Kidney glomerular epithelial cell (primary cell): ENCODE data around the gene TTC16.
"Not testable (repeated sequence)": the region's sequence is repeated elsewhere in the genome, so short reads cannot be mapped to it uniquely, and the experiment has no call there.

ENCODE experiments used
- DNase-seq: peaks from one replicate; lab custom pipeline; 2025; lab: John Stamatoyannopoulos, UW

Gene TTC16

GRCh38 chr9:127742435-127743088, 26.7 kb downstream of the TTC16 start:
- DNase-seq, result peak; percentile 38

GRCh38 chr9:127744398-127745110, 28.7 kb downstream of the TTC16 start:
- DNase-seq, result no peak

- no peak for DNase-seq
These were observed 31.2 kb downstream of the TTC16 start for GRCh38 chr9:127746959-127747569.

- DNase-seq, result no peak
These were observed 33.4 kb downstream of the TTC16 start for GRCh38 chr9:127749090-127749787.

- DNase-seq, result peak; percentile 22
These were observed 35.6 kb downstream of the TTC16 start for GRCh38 chr9:127751269-127752054.

- no peak for DNase-seq
These were observed 37.3 kb downstream of the TTC16 start for GRCh38 chr9:127753148-127753547.

- DNase-seq, result no peak
These were observed 37.7 kb downstream of the TTC16 start for GRCh38 chr9:127753622-127754021.

- no peak for DNase-seq
These were observed 38.5 kb downstream of the TTC16 start for GRCh38 chr9:127754099-127755060.

- no peak for DNase-seq
These were observed 39.5 kb downstream of the TTC16 start for GRCh38 chr9:127755061-127756060.

- DNase-seq, result no peak
These were observed 40.4 kb downstream of the TTC16 start for GRCh38 chr9:127756233-127756632.

GRCh38 chr9:127756776-127757175, 40.9 kb downstream of the TTC16 start:
- DNase-seq, result not testable (repeated sequence)

- DNase-seq, result no peak
These were observed 43.0 kb downstream of the TTC16 start for GRCh38 chr9:127758843-127759242.

- DNase-seq, result no peak
These were observed 45.2 kb downstream of the TTC16 start for GRCh38 chr9:127761061-127761460.

- DNase-seq, result no peak
These were observed 45.6 kb downstream of the TTC16 start for GRCh38 chr9:127761491-127761956.

- DNase-seq, result no peak
These were observed 46.3 kb downstream of the TTC16 start for GRCh38 chr9:127762111-127762676.

- no peak for DNase-seq
These were observed 48.1 kb downstream of the TTC16 start for GRCh38 chr9:127763918-127764384.

GRCh38 chr9:127765418-127765817, 49.5 kb downstream of the TTC16 start:
- no peak for DNase-seq

- no peak for DNase-seq
These were observed 51.5 kb downstream of the TTC16 start for GRCh38 chr9:127767410-127767809.

GRCh38 chr9:127767909-127768331, 52.0 kb downstream of the TTC16 start:
- no peak for DNase-seq
